SK-N-MC (cell line): ENCODE measurements around the gene COL4A1.

Experiments
- EZH2 ChIP-seq: fragments of 200-600 bp; sonication (generic); IDR thresholded peaks from one replicate; pipeline ENCODE4 v1.6.1; 2017; ENCODE audit warnings: antibody characterized with exemption
- FOXP2 ChIP-seq: optimal IDR thresholded peaks from 2 replicates; pipeline ENCODE3; 2011; ENCODE audit warnings: mild to moderate bottlenecking, moderate library complexity; ENCODE audit not compliant: insufficient read depth; ENCODE audit errors: extremely low read length, control extremely low read depth
- POLR2AphosphoS5 ChIP-seq: IDR thresholded peaks from 2 replicates; pipeline ENCODE4 v1.6.1; 2012; ENCODE audit warnings: mild to moderate bottlenecking, low read depth, low read length, borderline replicate concordance

DNA sequence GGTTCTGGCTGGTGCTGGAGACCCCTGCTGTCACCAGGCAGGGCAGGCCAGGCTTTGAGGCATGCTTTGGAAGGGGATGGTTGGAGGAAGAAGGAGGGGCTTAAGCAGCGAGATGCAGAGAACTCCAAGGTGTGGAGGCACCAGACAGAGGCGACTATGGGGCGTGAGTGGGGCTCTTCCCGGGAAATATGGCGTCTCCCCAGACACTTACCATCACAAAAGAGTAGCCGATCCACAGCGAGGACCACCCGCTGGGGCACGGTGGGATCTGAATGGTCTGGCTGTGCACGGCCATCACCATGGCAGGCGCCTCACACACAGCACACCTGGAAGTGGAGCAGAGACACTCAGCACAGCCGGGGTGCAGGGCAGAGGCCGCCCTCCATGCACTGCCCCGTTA lies 151.9 kb downstream of the COL4A1 start:
- TF ChIP-seq EZH2 = no peak
- no peak for TF ChIP-seq POLR2AphosphoS5
- no peak for TF ChIP-seq FOXP2
